ENCODE data around the gene ACP7.

DNA sequence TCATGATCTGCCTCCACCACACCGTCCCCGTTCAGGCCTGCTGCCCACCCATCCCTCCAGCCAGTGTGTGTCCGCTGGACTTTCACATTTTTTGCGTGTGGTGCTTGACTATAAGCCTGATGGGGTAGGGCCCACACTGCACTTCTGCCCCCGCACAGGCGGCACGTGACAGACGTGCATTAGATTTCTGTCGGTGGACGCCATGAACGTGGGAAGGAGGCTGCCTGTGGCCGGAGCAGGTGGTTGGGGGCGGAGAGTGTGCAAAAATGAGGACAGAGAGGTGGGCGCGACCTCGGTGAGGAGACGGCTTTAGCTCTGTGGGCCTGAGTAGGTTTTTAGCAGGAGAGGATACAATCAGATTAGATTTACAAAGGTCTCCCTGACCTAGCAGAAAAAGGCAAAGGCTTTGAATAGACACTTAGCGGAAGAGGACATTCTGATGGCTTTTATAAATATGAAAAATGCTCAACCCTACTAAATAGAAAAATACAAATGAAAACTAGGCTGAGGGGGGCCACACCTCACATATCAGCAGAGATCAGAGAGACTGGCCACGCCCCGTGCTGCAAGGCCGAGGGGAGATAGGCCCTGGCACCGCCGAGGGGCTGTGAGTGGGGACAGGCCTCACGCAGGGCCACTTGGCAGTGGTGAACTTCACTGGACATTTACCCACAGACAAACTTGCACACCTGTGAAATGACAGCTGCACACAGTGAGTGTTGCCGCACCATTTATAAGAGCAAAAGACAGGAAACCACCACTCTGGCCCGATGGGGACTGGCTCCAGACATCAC lies 66.8 kb downstream of the ACP7 start:
- TF ChIP-seq, protein P1, sequence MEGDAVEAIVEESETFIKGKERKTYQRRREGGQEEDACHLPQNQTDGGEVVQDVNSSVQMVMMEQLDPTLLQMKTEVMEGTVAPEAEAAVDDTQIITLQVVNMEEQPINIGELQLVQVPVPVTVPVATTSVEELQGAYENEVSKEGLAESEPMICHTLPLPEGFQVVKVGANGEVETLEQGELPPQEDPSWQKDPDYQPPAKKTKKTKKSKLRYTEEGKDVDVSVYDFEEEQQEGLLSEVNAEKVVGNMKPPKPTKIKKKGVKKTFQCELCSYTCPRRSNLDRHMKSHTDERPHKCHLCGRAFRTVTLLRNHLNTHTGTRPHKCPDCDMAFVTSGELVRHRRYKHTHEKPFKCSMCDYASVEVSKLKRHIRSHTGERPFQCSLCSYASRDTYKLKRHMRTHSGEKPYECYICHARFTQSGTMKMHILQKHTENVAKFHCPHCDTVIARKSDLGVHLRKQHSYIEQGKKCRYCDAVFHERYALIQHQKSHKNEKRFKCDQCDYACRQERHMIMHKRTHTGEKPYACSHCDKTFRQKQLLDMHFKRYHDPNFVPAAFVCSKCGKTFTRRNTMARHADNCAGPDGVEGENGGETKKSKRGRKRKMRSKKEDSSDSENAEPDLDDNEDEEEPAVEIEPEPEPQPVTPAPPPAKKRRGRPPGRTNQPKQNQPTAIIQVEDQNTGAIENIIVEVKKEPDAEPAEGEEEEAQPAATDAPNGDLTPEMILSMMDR (IDR thresholded peaks at IDR 0.05), result no peak
- no peak for TF ChIP-seq POLR2A (IDR thresholded peaks at IDR 0.05)
